Panc1 (cell line): Measurements from ENCODE around the gene SSPN. TPM values are rescaled to one million over a fixed set of nuclear protein-coding genes. Genes with fewer than 3 reads are reported as not detected.

Source experiments
- ATAC-seq: fragments of 200-7000 bp; cut with Tn5 transposase; 2 replicates; pipeline ENCODE4 v1.9.1; 2020; ENCODE audit warnings: mild to moderate bottlenecking, moderate library complexity
- BruUV-seq: library from RNA; stranded (reverse); fragments of 400-500 nt; replicated peaks from 2 replicates; lab custom pipeline; 2021; lab: Mats Ljungman, UMichigan
- CTCF ChIA-PET: fragments of 300-600 bp; sonication (Branson Sonifier 250); formaldehyde crosslinking; loops from one replicate; lab custom pipeline; 2022; ENCODE audit warnings: antibody characterized with exemption; lab: Charles Lee
- POLR2A ChIA-PET: fragments of 300-600 bp; sonication (Branson Sonifier 250); formaldehyde crosslinking; loops from one replicate; lab custom pipeline; 2022; ENCODE audit warnings: antibody characterized with exemption; lab: Charles Lee
- DNase-seq: peaks from one replicate; pipeline ENCODE4 v3.0.0-alpha.2; 2010; ENCODE audit warnings: low read depth, low spot score
- H3K27ac ChIP-seq: 2 replicates; pipeline ENCODE4 v1.5.1; 2011; ENCODE audit warnings: mild to moderate bottlenecking, low read length, inconsistent platforms
- H3K27me3 ChIP-seq: fragments of 200-500 bp; sonication (Bioruptor generic); 2 replicates; pipeline ENCODE4 v1.6.0; 2014; ENCODE audit warnings: low read length, inconsistent platforms; ENCODE audit not compliant: control insufficient read depth, insufficient read depth
- H3K36me3 ChIP-seq: fragments of 200-500 bp; sonication (Bioruptor generic); 2 replicates; pipeline ENCODE4 v1.5.1; 2014; ENCODE audit warnings: inconsistent platforms, mild to moderate bottlenecking, low read length, moderate library complexity; ENCODE audit not compliant: control insufficient read depth, insufficient read depth
- H3K4me1 ChIP-seq: 2 replicates; pipeline ENCODE4 v1.5.1; 2011; ENCODE audit warnings: inconsistent platforms, mild to moderate bottlenecking, low read length, moderate library complexity; ENCODE audit not compliant: control insufficient read depth, insufficient read depth
- H3K4me3 ChIP-seq, 2 experiments: 2 replicates each; pipeline ENCODE4 v1.5.1; 2011 to 2012; ENCODE audit warnings: low read depth in 2 of 2, low read length in 2 of 2, mild to moderate bottlenecking in 2 of 2, inconsistent platforms in 1 of 2, moderate library complexity in 1 of 2
- H3K9me3 ChIP-seq: fragments of 200-500 bp; sonication (Bioruptor generic); 2 replicates; pipeline ENCODE4 v1.5.1; 2014; ENCODE audit warnings: low read depth, mild to moderate bottlenecking, inconsistent platforms, low read length, moderate library complexity; ENCODE audit not compliant: control insufficient read depth, insufficient read depth
- CTCF ChIP-seq: fragments of 450-650 bp; IDR thresholded peaks from 2 replicates; pipeline ENCODE4 v1.5.1; 2017; ENCODE audit warnings: mild to moderate bottlenecking
- POLR2AphosphoS5 ChIP-seq: IDR thresholded peaks from 2 replicates; pipeline ENCODE4 v1.6.1; 2012; ENCODE audit warnings: mild to moderate bottlenecking, low read depth, low read length, moderate library complexity
- REST ChIP-seq, 2 experiments: IDR thresholded peaks; 2 replicates each; pipeline ENCODE4 v1.6.1; 2011 to 2012; ENCODE audit warnings: low read depth in 2 of 2, control low read depth in 1 of 2, low read length in 1 of 2, mild to moderate bottlenecking in 1 of 2, moderate library complexity in 1 of 2; ENCODE audit not compliant: insufficient read depth in 1 of 2
- SIN3A ChIP-seq: IDR thresholded peaks from 2 replicates; pipeline ENCODE4 v1.6.1; 2012; ENCODE audit warnings: low read depth, mild to moderate bottlenecking, low read length, moderate library complexity, borderline replicate concordance; ENCODE audit not compliant: insufficient read depth
- TCF7L2 ChIP-seq: IDR thresholded peaks from 2 replicates; pipeline ENCODE4 v1.6.1; 2011; ENCODE audit warnings: mild to moderate bottlenecking, low read depth, low read length, inconsistent platforms
- in situ Hi-C: cut with HindIII; loops from 2 replicates; pipeline ENCODE4 v1.10.0; 2016; ENCODE audit warnings: low sequenced_read_pairs, low pct_unique_long_range_greater_than_20kb
- intact Hi-C: fragments of 100-400 bp; cut with micrococcal nuclease; formaldehyde crosslinking; loops from one replicate; pipeline ENCODE4 v1.10.0; 2022; ENCODE audit not compliant: unreplicated experiment
- total RNA-seq: library from RNA; stranded (reverse); gene quantifications from one replicate; pipeline ENCODE4 v1.2.1, GENCODE V29; 2021; ENCODE audit not compliant: unreplicated experiment

SSPN gene
- total RNA-seq, 1 experiment from 2014 or later = 23.4 TPM

GRCh38 chr12:26172946-26173552 lies 22.3 kb upstream of the SSPN start:
- no peak for DNase-seq
- H3K4me3 ChIP-seq = no peak overlapping the region
- BruUV-seq = no TSS peak
- in situ Hi-C loops = no loop called here
- H3K36me3 ChIP-seq = no peaks in the 10 kb centered on the region
- no peaks in the 10 kb centered on the region for H3K27me3 ChIP-seq
- POLR2A ChIA-PET = interaction anchor here (0.6 kb wide), 1 partner anchor 58 kb away, joined by 5 read pairs; no protein-coding TSS in a partner anchor
- ATAC-seq = no peak
- H3K4me1 ChIP-seq = no peaks in the 10 kb centered on the region
- TF ChIP-seq TCF7L2 (no peak), SIN3A (no peak), CTCF (no peak), REST (IDR thresholded peaks at IDR 0.05; ENCODE audit: insufficient read depth in 1 of 2, low read depth in 2 of 2, low read length in 1 of 2) (no peak), POLR2AphosphoS5 (no peak)
- H3K9me3 ChIP-seq = no peaks in the 10 kb centered on the region
- CTCF ChIA-PET = no interaction called here
- H3K27ac ChIP-seq = no peak overlapping the region
- intact Hi-C loops = no loop called here

GRCh38 chr12:26176725-26177124 lies 18.6 kb upstream of the SSPN start:
- no peak for DNase-seq
- no peak for ATAC-seq
- H3K27me3 ChIP-seq = peaks cover 3% of the 10 kb centered on the region; the same call in 1 of the 2 replicates
- ChIA-PET POLR2A (no interaction called here), CTCF (no interaction called here)
- H3K9me3 ChIP-seq = no peaks in the 10 kb centered on the region
- intact Hi-C loops (no loop called here), in situ Hi-C loops (no loop called here)
- no peaks in the 10 kb centered on the region for H3K4me1 ChIP-seq
- H3K36me3 ChIP-seq = no peaks in the 10 kb centered on the region
- TF ChIP-seq POLR2AphosphoS5 (no peak), CTCF (peak; percentile 18; the same call in 1 of the 2 replicates), SIN3A (no peak)
- BruUV-seq = no TSS peak
- no peak overlapping the region for H3K4me3 ChIP-seq
- no peak overlapping the region for H3K27ac ChIP-seq
